GM12873 (cell line): Measurements from ENCODE around the gene ADGRF1.

Experiments
- CTCF ChIP-seq: IDR thresholded peaks from 2 replicates; pipeline ENCODE4 v1.5.1; 2012; ENCODE audit warnings: low read depth, mild to moderate bottlenecking, moderate library complexity, low read length, control low read depth; ENCODE audit not compliant: insufficient read depth; ENCODE audit errors: missing control alignments

ADGRF1 gene

GRCh38 chr6:47028835-47029360 lies 13.2 kb downstream of the ADGRF1 start:
- no peak for TF ChIP-seq CTCF

GRCh38 chr6:47027315-47027714 lies 14.8 kb downstream of the ADGRF1 start:
- TF ChIP-seq CTCF: no peak

GRCh38 chr6:47026679-47027078 lies 15.5 kb downstream of the ADGRF1 start:
- no peak for TF ChIP-seq CTCF

- no peak for TF ChIP-seq CTCF
Observed at GRCh38 chr6:47023573-47023972, 18.6 kb downstream of the ADGRF1 start.

GRCh38 chr6:47022191-47022590 lies 19.9 kb downstream of the ADGRF1 start:
- TF ChIP-seq CTCF: no peak

- TF ChIP-seq CTCF: no peak
Observed at GRCh38 chr6:47019941-47020340, 22.2 kb downstream of the ADGRF1 start.

- no peak for TF ChIP-seq CTCF
Observed at GRCh38 chr6:47016909-47017308, 25.2 kb downstream of the ADGRF1 start.
